GM21360 (cell line): Measurements from ENCODE around the gene ATG7.
"Not testable (repeated sequence)": the region's sequence is repeated elsewhere in the genome, so short reads cannot be mapped to it uniquely, and the experiment has no call there.

Experiments used
- ATAC-seq: cut with Tn5 transposase; IDR thresholded peaks from one replicate; pipeline ENCODE4 v1.9.1; 2021; ENCODE audit warnings: mild to moderate bottlenecking, moderate library complexity; ENCODE audit not compliant: unreplicated experiment

Gene ATG7

GRCh38 chr3:11459186-11459824 is 187.1 kb downstream of the ATG7 start:
- no peak for ATAC-seq

DNA sequence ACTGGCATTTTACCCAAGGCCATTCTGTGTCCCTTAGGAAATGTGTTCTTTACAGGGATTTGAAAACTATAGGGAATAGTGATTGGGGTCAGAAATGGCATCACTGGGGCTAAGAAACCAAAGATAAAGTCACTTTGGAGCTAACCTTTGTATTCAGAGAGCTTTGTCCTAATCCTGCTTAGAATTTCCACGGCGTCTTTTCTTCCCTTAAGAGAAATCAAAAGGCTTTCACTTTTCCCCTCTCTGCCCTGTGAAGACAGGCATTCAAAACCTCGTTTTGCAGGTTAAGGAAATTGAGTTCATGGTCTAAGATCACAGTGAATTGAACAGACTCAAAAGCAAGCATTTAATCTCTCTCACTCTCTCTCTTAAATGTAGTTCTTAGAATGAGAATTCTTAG is 189.0 kb downstream of the ATG7 start:
- ATAC-seq: no peak

GRCh38 chr3:11462673-11463072 is 190.5 kb downstream of the ATG7 start:
- not testable (repeated sequence) for ATAC-seq

GRCh38 chr3:11463591-11463990 is 191.4 kb downstream of the ATG7 start:
- ATAC-seq: no peak

GRCh38 chr3:11464356-11464755 is 192.2 kb downstream of the ATG7 start:
- ATAC-seq: no peak

DNA sequence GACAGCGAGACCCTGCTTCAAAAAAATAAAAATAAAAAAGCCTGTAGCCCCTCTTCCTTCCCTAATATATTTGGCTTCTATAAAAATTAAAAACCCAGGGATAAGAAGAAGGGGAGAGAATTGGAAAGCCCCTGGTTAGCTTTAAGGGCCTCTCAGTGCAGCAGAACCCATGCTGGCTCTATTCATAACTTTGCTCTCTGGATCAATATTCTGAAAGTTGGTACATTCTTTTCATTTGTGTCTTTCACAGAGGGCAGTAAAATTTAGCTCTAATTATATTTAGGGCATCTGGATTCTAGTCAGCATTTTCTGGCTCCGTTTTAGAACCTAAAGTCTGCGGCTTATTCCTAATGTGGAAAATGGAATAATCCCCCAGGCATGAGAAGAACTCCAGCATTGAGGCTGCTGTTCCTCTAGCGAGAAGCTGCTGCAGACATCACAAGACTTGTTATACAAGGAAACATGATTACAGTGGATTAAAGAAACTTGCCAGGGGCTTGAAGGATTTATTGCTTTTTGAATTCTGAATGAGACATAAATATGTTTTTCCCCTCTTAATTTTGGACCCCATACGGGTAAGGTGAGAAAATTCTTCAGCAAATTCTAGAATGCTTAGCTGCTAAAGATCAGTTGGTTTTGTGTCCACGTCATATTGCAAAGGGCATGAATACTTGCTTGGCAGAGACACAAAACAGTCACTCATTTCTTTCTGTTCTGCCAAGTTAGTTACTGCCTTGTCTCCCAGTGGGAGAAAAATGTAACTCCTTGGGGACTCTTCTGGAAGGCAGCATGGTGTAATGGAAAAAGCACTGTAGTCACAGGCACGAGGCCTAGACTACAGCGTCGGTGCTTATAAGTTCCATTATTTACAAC is 193.8 kb downstream of the ATG7 start:
- no peak for ATAC-seq

DNA sequence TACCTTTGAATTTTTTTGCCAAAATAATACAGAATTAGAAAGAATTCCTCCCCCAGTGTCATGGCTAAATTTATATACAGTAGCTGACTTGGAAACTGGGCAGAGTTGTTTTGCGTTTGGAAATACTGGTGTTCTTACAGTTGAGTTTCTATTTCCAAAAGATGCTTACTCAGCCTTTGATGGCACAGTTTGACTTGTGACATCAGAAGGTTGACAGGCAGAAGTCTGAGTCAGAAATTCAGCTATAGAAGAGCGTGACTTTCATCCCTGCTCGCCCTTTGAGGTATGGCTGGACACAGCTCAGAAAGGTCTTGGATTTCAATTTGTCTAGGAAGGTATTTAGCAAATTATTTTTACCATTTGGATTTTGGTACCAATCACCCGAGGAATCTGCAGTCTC is 195.7 kb downstream of the ATG7 start:
- ATAC-seq: no peak

- no peak for ATAC-seq
These were observed 198.0 kb downstream of the ATG7 start for GRCh38 chr3:11470031-11470853.

DNA sequence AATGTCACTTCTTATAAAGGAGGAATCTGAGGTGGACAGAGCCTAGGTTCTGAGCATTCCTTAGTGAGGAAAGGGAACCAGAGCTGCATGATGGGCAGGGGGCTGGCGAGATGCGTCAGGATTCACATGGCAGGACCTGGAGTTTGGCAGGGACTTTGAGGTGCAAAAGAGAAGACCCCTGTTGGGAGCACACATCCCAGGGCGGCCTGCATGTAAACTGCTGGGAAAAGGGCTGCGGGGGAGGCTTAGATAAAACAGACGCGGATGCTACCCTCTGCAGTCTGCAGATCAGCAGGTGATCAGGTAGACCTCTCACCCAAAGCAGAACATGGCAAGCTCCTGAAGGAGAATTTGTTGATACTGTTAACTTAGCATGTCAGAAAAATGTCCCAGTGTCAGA is 203.1 kb downstream of the ATG7 start:
- no peak for ATAC-seq

DNA sequence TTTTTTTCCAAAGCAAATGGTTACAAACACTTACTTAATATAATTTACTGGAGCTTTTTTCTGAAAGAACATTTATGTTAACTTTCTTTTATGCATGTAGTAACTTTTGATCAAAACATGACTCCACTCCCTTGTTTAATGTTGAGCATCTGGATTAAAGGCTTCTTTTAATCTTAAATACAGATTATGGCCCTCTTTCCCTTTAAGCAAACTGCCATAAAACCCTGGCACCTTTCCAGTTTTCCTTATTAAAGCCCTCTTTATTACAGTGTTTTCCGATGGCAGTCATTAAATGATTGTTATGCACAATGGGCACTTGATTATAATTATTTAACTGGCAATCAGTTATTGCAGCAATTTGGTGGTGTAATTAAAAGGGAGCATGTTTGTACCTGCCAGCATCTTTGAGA is 204.5 kb downstream of the ATG7 start:
- ATAC-seq: no peak

GRCh38 chr3:11477407-11477911 is 205.3 kb downstream of the ATG7 start:
- no peak for ATAC-seq

DNA sequence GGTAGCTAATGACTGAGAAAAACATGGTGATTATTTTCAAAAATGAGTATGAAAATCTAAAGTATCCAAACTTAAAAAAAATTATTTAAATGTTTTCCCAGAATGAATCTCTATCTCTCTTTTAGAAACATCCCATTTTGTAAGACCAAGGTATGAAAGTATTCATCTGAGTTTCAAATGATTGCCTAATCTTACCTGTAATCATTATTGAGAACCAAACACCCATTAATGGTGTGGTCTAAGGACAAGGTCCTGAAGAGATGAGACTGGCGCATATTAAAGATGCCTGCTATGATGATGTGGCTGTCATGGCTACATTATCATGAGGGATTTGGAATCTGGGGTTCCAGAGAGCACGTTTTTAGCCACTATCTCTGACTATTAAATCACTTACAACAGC is 206.0 kb downstream of the ATG7 start:
- no peak for ATAC-seq

DNA sequence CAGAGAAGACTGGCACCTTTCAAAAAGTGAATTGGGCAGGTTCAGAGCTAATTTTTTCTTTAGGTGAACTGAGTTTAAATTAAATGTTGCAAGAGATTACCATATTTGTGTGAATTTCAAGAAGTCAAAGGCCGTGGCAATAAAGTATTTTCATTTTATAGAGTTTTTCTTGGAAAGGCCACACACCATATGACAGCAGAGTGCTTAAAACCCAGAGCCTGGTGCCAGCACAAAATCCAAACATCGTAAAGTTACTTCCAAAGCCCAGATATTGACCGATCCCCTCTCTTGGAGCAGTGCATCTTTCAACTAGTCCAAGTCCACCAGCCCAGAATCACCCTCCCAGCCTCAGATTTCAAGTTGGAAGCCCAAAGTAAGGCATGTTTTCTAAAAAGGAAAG is 207.0 kb downstream of the ATG7 start:
- ATAC-seq: no peak

GRCh38 chr3:11480663-11481298 is 208.6 kb downstream of the ATG7 start:
- ATAC-seq: no peak

GRCh38 chr3:11481556-11481955 is 209.4 kb downstream of the ATG7 start:
- ATAC-seq: no peak

GRCh38 chr3:11482021-11482420 is 209.8 kb downstream of the ATG7 start:
- no peak for ATAC-seq

GRCh38 chr3:11488356-11488755 is 216.2 kb downstream of the ATG7 start:
- not testable (repeated sequence) for ATAC-seq

GRCh38 chr3:11494131-11494916 is 222.1 kb downstream of the ATG7 start:
- ATAC-seq: no peak

- ATAC-seq: no peak
These were observed 223.9 kb downstream of the ATG7 start for GRCh38 chr3:11495948-11496557.

DNA sequence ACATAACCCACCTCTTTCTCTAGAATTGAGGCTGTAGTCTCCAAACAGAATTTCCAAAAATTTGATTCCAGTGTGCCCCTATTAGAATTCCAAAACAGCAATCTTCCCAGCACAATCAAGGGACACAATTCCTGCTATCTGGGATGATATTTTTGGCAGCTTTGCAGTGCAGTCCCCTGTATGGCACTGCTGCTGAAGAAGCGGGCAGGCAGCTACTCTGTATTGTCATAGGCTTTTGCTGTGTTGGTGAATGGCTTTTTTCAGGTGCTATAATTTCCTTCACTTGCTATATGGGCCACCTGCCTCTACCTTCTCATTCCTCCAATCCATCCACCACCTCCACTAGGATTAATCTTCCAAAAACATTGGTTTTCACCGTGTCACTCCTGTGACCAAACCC is 226.0 kb downstream of the ATG7 start:
- no peak for ATAC-seq
